Sigmoid colon (tissue), 7 donors: Measurements from ENCODE around the gene SPATA3. TPM values are rescaled to one million over a fixed set of nuclear protein-coding genes. Genes with fewer than 3 reads are reported as not detected.
A peak's percentile ranks its signal among the peaks of the same experiment; 100 is the strongest.

Experiments used
- DNase-seq: peaks from one replicate; pipeline ENCODE4 v3.0.0-alpha.2; 2019
- H3K27ac ChIP-seq, 4 donors: fragments of 200-600 bp; sonication (generic); one replicate each; pipeline ENCODE4 v1.5.1; 2016 to 2019; ENCODE audit warnings: mild to moderate bottlenecking in 1 of 4
- H3K27me3 ChIP-seq, 3 donors: fragments of 200-600 bp; sonication (generic); one replicate each; pipeline ENCODE4 v1.5.1; 2019; ENCODE audit warnings: mild to moderate bottlenecking in 1 of 3
- H3K36me3 ChIP-seq, 4 donors: fragments of 200-600 bp; sonication (generic); one replicate each; pipeline ENCODE4 v1.5.1; 2016 to 2019
- H3K4me1 ChIP-seq, 4 donors: fragments of 200-600 bp; sonication (generic); one replicate each; pipeline ENCODE4 v1.5.1; 2017 to 2019
- H3K4me3 ChIP-seq, 4 donors: fragments of 200-600 bp; sonication (generic); one replicate each; pipeline ENCODE4 v1.5.1; 2017 to 2019; ENCODE audit warnings: mild to moderate bottlenecking in 2 of 4, moderate library complexity in 1 of 4
- H3K9me3 ChIP-seq, 4 donors: fragments of 200-600 bp in 3 of 4; sonication (generic) in 3 of 4; one replicate each; pipeline versions ENCODE4 v1.5.1 to v1.6.1; 2013 to 2019
- CTCF ChIP-seq, 4 experiments: fragments of 450-650 bp in 3 of 4; fragments of 200-600 bp in 1 of 4; IDR thresholded peaks; one replicate each; pipeline ENCODE4 v1.5.1; 2016 to 2019; ENCODE audit warnings: antibody characterized with exemption in 4 of 4, mild to moderate bottlenecking in 3 of 4, moderate library complexity in 2 of 4
- EP300 ChIP-seq, 4 donors: sonication (generic); formaldehyde crosslinking; IDR thresholded peaks; one replicate each; pipeline ENCODE4 v1.6.1; 2017; ENCODE audit warnings: antibody characterized with exemption in 4 of 4
- POLR2A ChIP-seq, 2 donors: fragments of 450-650 bp; IDR thresholded peaks; one replicate each; pipeline ENCODE4 v1.6.1; 2016; ENCODE audit warnings: antibody characterized with exemption in 2 of 2, mild to moderate bottlenecking in 2 of 2, moderate library complexity in 2 of 2
- POLR2AphosphoS5 ChIP-seq, 4 donors: sonication (generic); formaldehyde crosslinking; IDR thresholded peaks; one replicate each; pipeline ENCODE4 v1.6.1; 2017; ENCODE audit warnings: antibody characterized with exemption in 4 of 4
- WGBS, 2 donors: extraction: QIAGEN DNeasy Blood & Tissue Kit; methylation state at CpG; one replicate each; pipeline ENCODE4 v1.1.7; 2013; 5-methylcytosine and 5-hydroxymethylcytosine counted together
- intact Hi-C: fragments of 100-400 bp; cut with DNase I; formaldehyde crosslinking; loops from one replicate; pipeline ENCODE4 v1.15.1; 2023
- polyA plus RNA-seq, 3 donors: library from polyadenylated mRNA; stranded (reverse); fragments of 200-250 nt; gene quantifications; one replicate each; pipeline ENCODE4 v1.2.3, GENCODE V29; 2013
- total RNA-seq, 4 donors: library from RNA; depleted of rRNA; stranded (reverse); fragments of >200 nt; gene quantifications; one replicate each; pipeline ENCODE4 v1.1.0, GENCODE V29; 2016
- donor health status: healthy with polysubstance abuse.
- donor health status: Bipolar disorder and iron deficiency.
- donor health status: healthy.

SPATA3 gene
- total and polyA plus RNA-seq, 7 donors = not detected

- Histone ChIP-seq H3K9me3 (no peaks in the 10 kb centered on the region), H3K36me3 (no peaks in the 10 kb centered on the region), H3K27me3 (peaks cover 0 to 9% (median 0%) of the 10 kb centered on the region in 3 donors), H3K4me1 (no peaks in the 10 kb centered on the region), H3K4me3 (no peak overlapping the region), H3K27ac (no peak overlapping the region)
- TF ChIP-seq EP300 (IDR thresholded peaks at IDR 0.05) = no peak
- DNase-seq = peak; percentile 20
- intact Hi-C loops = no loop called here
Observed at GRCh38 chr2:231028889-231029288, 33.0 kb downstream of the SPATA3 start.

- H3K36me3 ChIP-seq = no peaks in the 10 kb centered on the region
- H3K9me3 ChIP-seq = no peaks in the 10 kb centered on the region
- H3K4me3 ChIP-seq = no peak overlapping the region
- intact Hi-C loops = no loop called here
- WGBS, 2 donors = 87 to 92% methylated on average over 9 of the region's 9 CpGs
- H3K4me1 ChIP-seq = no peaks in the 10 kb centered on the region
- H3K27ac ChIP-seq = no peak overlapping the region
- DNase-seq = peak; percentile 15
- TF ChIP-seq CTCF (IDR thresholded peaks at IDR 0.05) (no peak), POLR2AphosphoS5 (IDR thresholded peaks at IDR 0.05) (no peak), EP300 (IDR thresholded peaks at IDR 0.05) (no peak), POLR2A (IDR thresholded peaks at IDR 0.05) (no peak)
- peaks cover 0 to 9% (median 0%) of the 10 kb centered on the region in 3 donors for H3K27me3 ChIP-seq
Observed at GRCh38 chr2:231029563-231029962, 33.6 kb downstream of the SPATA3 start.

- 66 to 84% methylated on average over 3 of the region's 3 CpGs for WGBS, 2 donors
- Histone ChIP-seq H3K36me3 (no peaks in the 10 kb centered on the region), H3K27me3 (peaks cover 0 to 19% (median 3%) of the 10 kb centered on the region in 3 donors), H3K27ac (no peak overlapping the region), H3K9me3 (no peaks in the 10 kb centered on the region), H3K4me3 (no peak overlapping the region), H3K4me1 (no peaks in the 10 kb centered on the region)
- TF ChIP-seq EP300 (IDR thresholded peaks at IDR 0.05) = no peak
- TF ChIP-seq POLR2AphosphoS5 (IDR thresholded peaks at IDR 0.05) = no peak
- no peak for TF ChIP-seq POLR2A (IDR thresholded peaks at IDR 0.05)
- TF ChIP-seq CTCF (IDR thresholded peaks at IDR 0.05) = no peak
- DNase-seq = peak; percentile 1
- intact Hi-C loops = no loop called here
Observed at GRCh38 chr2:231030725-231031124, 34.8 kb downstream of the SPATA3 start.

GRCh38 chr2:231032575-231033140 lies 36.7 kb downstream of the SPATA3 start:
- intact Hi-C loops = no loop called here
- Histone ChIP-seq H3K27me3 (peaks cover 14 to 35% (median 21%) of the 10 kb centered on the region in 3 donors), H3K9me3 (no peaks in the 10 kb centered on the region), H3K4me1 (peaks cover 0 to 6% (median 2%) of the 10 kb centered on the region in 4 donors), H3K27ac (no peak overlapping the region), H3K4me3 (no peak overlapping the region), H3K36me3 (no peaks in the 10 kb centered on the region)
- DNase-seq = no peak
- TF ChIP-seq CTCF (IDR thresholded peaks at IDR 0.05) (no peak), EP300 (IDR thresholded peaks at IDR 0.05) (no peak), POLR2AphosphoS5 (IDR thresholded peaks at IDR 0.05) (no peak), POLR2A (IDR thresholded peaks at IDR 0.05) (no peak)
- 57 to 70% methylated on average over 5 of the region's 5 CpGs for WGBS, 2 donors

GRCh38 chr2:231033147-231034132 lies 37.5 kb downstream of the SPATA3 start:
- TF ChIP-seq EP300 (IDR thresholded peaks at IDR 0.05) (no peak), POLR2AphosphoS5 (IDR thresholded peaks at IDR 0.05) (no peak), CTCF (IDR thresholded peaks at IDR 0.05) (no peak), POLR2A (IDR thresholded peaks at IDR 0.05) (no peak)
- Histone ChIP-seq H3K9me3 (no peaks in the 10 kb centered on the region), H3K36me3 (no peaks in the 10 kb centered on the region), H3K27ac (no peak overlapping the region), H3K27me3 (peaks cover 20 to 41% (median 26%) of the 10 kb centered on the region in 3 donors), H3K4me1 (peaks cover 0 to 11% (median 8%) of the 10 kb centered on the region in 4 donors), H3K4me3 (no peak overlapping the region)
- 37 to 68% methylated on average over 11 of the region's 11 CpGs for WGBS, 2 donors
- intact Hi-C loops = no loop called here
- no peak for DNase-seq
